ENCODE data around the gene RHOD.

Gene RHOD

GRCh38 chr11:67059671-67060070, 3.0 kb downstream of the RHOD start:
- Histone ChIP-seq H3K9ac (ENCODE audit: low read length) (no peak overlapping the region), H3K4me3 (ENCODE audit: insufficient read depth, low read length, poor library complexity, severe bottlenecking) (no peak overlapping the region), H3F3A (ENCODE audit: insufficient read depth) (no peaks in the 10 kb centered on the region), H3K79me2 (ENCODE audit: insufficient read depth, low read length) (no peaks in the 10 kb centered on the region), H3K36me3 (ENCODE audit: low read length) (no peaks in the 10 kb centered on the region), H4K20me1 (ENCODE audit: low read depth, low read length) (no peaks in the 10 kb centered on the region), H3K4me2 (ENCODE audit: low read depth, low read length, poor library complexity, severe bottlenecking) (no peak overlapping the region), H3K9me2 (replicated peaks; ENCODE audit: insufficient read depth, low read length) (no peaks in the 10 kb centered on the region), H3K27ac (ENCODE audit: low read depth, low read length) (no peak overlapping the region), H2AFZ (ENCODE audit: low read depth, low read length, severe bottlenecking) (no peak overlapping the region), H3K9me3 (ENCODE audit: insufficient read depth, low read length) (no peaks in the 10 kb centered on the region), H3K27me3 (ENCODE audit: low read length) (no peaks in the 10 kb centered on the region)
- TF ChIP-seq EZH2phosphoT487 (conservative IDR thresholded peaks at IDR 0.05; ENCODE audit: low read length), result no peak
- no peak for TF ChIP-seq CTCF (IDR thresholded peaks at IDR 0.05; ENCODE audit: insufficient read depth, low read length, poor library complexity, severe bottlenecking)

GRCh38 chr11:67060111-67060522, 3.5 kb downstream of the RHOD start:
- H3K9me3 ChIP-seq (ENCODE audit: insufficient read depth, low read length), result no peaks in the 10 kb centered on the region
- TF ChIP-seq EZH2phosphoT487 (conservative IDR thresholded peaks at IDR 0.05; ENCODE audit: low read length) (no peak), CTCF (IDR thresholded peaks at IDR 0.05; ENCODE audit: insufficient read depth, low read length, poor library complexity, severe bottlenecking) (no peak)
- H3F3A ChIP-seq (ENCODE audit: insufficient read depth), result no peaks in the 10 kb centered on the region
- no peak overlapping the region for H3K27ac ChIP-seq (ENCODE audit: low read depth, low read length)
- no peaks in the 10 kb centered on the region for H3K79me2 ChIP-seq (ENCODE audit: insufficient read depth, low read length)
- H3K9me2 ChIP-seq (replicated peaks; ENCODE audit: insufficient read depth, low read length), result no peaks in the 10 kb centered on the region
- H3K4me2 ChIP-seq (ENCODE audit: low read depth, low read length, poor library complexity, severe bottlenecking), result no peak overlapping the region
- no peaks in the 10 kb centered on the region for H3K36me3 ChIP-seq (ENCODE audit: low read length)
- H3K9ac ChIP-seq (ENCODE audit: low read length), result no peak overlapping the region
- H2AFZ ChIP-seq (ENCODE audit: low read depth, low read length, severe bottlenecking), result no peak overlapping the region
- H3K4me3 ChIP-seq (ENCODE audit: insufficient read depth, low read length, poor library complexity, severe bottlenecking), result no peak overlapping the region
- no peaks in the 10 kb centered on the region for H4K20me1 ChIP-seq (ENCODE audit: low read depth, low read length)
- no peaks in the 10 kb centered on the region for H3K27me3 ChIP-seq (ENCODE audit: low read length)

- H3F3A ChIP-seq (ENCODE audit: insufficient read depth), result no peaks in the 10 kb centered on the region
- no peaks in the 10 kb centered on the region for H3K36me3 ChIP-seq (ENCODE audit: low read length)
- H4K20me1 ChIP-seq (ENCODE audit: low read depth, low read length), result no peaks in the 10 kb centered on the region
- H3K27ac ChIP-seq (ENCODE audit: low read depth, low read length), result no peak overlapping the region
- H3K27me3 ChIP-seq (ENCODE audit: low read length), result no peaks in the 10 kb centered on the region
- no peak overlapping the region for H3K4me3 ChIP-seq (ENCODE audit: insufficient read depth, low read length, poor library complexity, severe bottlenecking)
- no peaks in the 10 kb centered on the region for H3K9me2 ChIP-seq (replicated peaks; ENCODE audit: insufficient read depth, low read length)
- no peak overlapping the region for H3K9ac ChIP-seq (ENCODE audit: low read length)
- TF ChIP-seq CTCF (IDR thresholded peaks at IDR 0.05; ENCODE audit: insufficient read depth, low read length, poor library complexity, severe bottlenecking) (no peak), EZH2phosphoT487 (conservative IDR thresholded peaks at IDR 0.05; ENCODE audit: low read length) (no peak)
- H3K4me2 ChIP-seq (ENCODE audit: low read depth, low read length, poor library complexity, severe bottlenecking), result no peak overlapping the region
- H3K9me3 ChIP-seq (ENCODE audit: insufficient read depth, low read length), result no peaks in the 10 kb centered on the region
- H3K79me2 ChIP-seq (ENCODE audit: insufficient read depth, low read length), result no peaks in the 10 kb centered on the region
- H2AFZ ChIP-seq (ENCODE audit: low read depth, low read length, severe bottlenecking), result no peak overlapping the region
Observed at GRCh38 chr11:67062526-67063373, 6.1 kb downstream of the RHOD start.

Measured in SU-DHL-6 (cell line).